ENCODE results near the gene TMEM132D. TPM values are rescaled to one million over a fixed set of nuclear protein-coding genes. Genes with fewer than 3 reads are reported as not detected.

The TMEM132D gene
- total and polyA plus RNA-seq, 2 of the 4 experiments (the other 2 are of a cell fraction) = not detected

DNA sequence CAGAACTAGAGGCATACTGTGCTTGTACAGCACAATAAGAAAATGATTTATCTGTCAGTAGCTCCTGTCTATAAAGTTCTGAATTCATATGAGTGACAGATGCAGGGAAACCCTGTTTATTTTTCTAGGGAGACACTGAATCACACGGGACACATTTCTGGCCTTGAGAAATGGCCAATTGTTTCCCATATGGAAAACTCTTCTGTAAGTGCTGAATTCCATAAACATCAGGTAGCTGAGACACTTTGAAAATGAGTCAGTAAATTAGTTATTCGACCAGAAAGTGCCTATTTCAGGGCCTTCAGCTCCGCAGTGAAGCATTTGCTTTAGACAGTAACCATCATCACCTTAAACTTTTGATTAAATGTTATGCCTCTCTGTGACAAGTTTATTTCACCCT, 184.4 kb downstream of the TMEM132D start:
- no peak overlapping the region for H2BK20ac ChIP-seq (ENCODE audit: low read depth, low read length)
- WGBS, 2 experiments (ENCODE audit: extremely low coverage in 2 of 2, insufficient read length in 1 of 2) = no CpG with 5 or more reads among the region's 3 CpGs
- no peak overlapping the region for H3K27ac ChIP-seq (ENCODE audit: insufficient read depth, low read length)
- no peak overlapping the region for H2AFZ ChIP-seq (replicated peaks; ENCODE audit: low read length, poor library complexity)
- intact Hi-C loops (cut with micrococcal nuclease) (no loop called here), dilution Hi-C loops (cut with HindIII; ENCODE audit: low sequenced_read_pairs, unreplicated experiment) (no loop called here), in situ Hi-C loops (cut with MboI; ENCODE audit: low sequenced_read_pairs) (no loop called here)
- no peak for DNase-seq
- H3K4me2 ChIP-seq (ENCODE audit: low read depth, low read length) = no peak overlapping the region
- no peak overlapping the region for H3K4ac ChIP-seq (ENCODE audit: low read depth, low read length)
- TF ChIP-seq RFX5 (IDR thresholded peaks at IDR 0.05; ENCODE audit: low read depth, low read length) = no peak
- no peak for TF ChIP-seq SMC3 (IDR thresholded peaks at IDR 0.05; ENCODE audit: low read depth, low read length)
- TF ChIP-seq, protein P1, sequence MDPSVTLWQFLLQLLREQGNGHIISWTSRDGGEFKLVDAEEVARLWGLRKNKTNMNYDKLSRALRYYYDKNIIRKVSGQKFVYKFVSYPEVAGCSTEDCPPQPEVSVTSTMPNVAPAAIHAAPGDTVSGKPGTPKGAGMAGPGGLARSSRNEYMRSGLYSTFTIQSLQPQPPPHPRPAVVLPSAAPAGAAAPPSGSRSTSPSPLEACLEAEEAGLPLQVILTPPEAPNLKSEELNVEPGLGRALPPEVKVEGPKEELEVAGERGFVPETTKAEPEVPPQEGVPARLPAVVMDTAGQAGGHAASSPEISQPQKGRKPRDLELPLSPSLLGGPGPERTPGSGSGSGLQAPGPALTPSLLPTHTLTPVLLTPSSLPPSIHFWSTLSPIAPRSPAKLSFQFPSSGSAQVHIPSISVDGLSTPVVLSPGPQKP (IDR thresholded peaks at IDR 0.05; ENCODE audit: borderline replicate concordance, low read depth, low read length) = no peak
- no peak for TF ChIP-seq RAD21 (IDR thresholded peaks at IDR 0.05; ENCODE audit: low read length)
- no peak for TF ChIP-seq MAFK (IDR thresholded peaks at IDR 0.05; ENCODE audit: low read depth, low read length)
- no peak for TF ChIP-seq CHD1 (IDR thresholded peaks at IDR 0.05; ENCODE audit: low read depth, low read length)
- TF ChIP-seq, protein P2, sequence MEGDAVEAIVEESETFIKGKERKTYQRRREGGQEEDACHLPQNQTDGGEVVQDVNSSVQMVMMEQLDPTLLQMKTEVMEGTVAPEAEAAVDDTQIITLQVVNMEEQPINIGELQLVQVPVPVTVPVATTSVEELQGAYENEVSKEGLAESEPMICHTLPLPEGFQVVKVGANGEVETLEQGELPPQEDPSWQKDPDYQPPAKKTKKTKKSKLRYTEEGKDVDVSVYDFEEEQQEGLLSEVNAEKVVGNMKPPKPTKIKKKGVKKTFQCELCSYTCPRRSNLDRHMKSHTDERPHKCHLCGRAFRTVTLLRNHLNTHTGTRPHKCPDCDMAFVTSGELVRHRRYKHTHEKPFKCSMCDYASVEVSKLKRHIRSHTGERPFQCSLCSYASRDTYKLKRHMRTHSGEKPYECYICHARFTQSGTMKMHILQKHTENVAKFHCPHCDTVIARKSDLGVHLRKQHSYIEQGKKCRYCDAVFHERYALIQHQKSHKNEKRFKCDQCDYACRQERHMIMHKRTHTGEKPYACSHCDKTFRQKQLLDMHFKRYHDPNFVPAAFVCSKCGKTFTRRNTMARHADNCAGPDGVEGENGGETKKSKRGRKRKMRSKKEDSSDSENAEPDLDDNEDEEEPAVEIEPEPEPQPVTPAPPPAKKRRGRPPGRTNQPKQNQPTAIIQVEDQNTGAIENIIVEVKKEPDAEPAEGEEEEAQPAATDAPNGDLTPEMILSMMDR (conservative IDR thresholded peaks at IDR 0.05; ENCODE audit: low read depth, low read length) = no peak
- TF ChIP-seq POLR2A (IDR thresholded peaks at IDR 0.05; ENCODE audit: low read depth, low read length) = no peak
- TF ChIP-seq FOS (IDR thresholded peaks at IDR 0.05; ENCODE audit: low read depth, low read length) = no peak
- TF ChIP-seq RCOR1 (IDR thresholded peaks at IDR 0.05; ENCODE audit: insufficient replicate concordance, low read length) = no peak
- no peak for TF ChIP-seq MXI1 (IDR thresholded peaks at IDR 0.05; ENCODE audit: borderline replicate concordance, low read depth, low read length)
- TF ChIP-seq, protein P3, sequence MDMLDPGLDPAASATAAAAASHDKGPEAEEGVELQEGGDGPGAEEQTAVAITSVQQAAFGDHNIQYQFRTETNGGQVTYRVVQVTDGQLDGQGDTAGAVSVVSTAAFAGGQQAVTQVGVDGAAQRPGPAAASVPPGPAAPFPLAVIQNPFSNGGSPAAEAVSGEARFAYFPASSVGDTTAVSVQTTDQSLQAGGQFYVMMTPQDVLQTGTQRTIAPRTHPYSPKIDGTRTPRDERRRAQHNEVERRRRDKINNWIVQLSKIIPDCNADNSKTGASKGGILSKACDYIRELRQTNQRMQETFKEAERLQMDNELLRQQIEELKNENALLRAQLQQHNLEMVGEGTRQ (IDR thresholded peaks at IDR 0.05; ENCODE audit: low read depth, low read length) = no peak
- TF ChIP-seq NFE2L2 (IDR thresholded peaks at IDR 0.05; ENCODE audit: low read depth, low read length) = no peak
- no peak for TF ChIP-seq CEBPB (IDR thresholded peaks at IDR 0.05; ENCODE audit: low read depth, low read length)
- TF ChIP-seq MAZ (IDR thresholded peaks at IDR 0.05; ENCODE audit: borderline replicate concordance, low read depth, low read length) = no peak
- no peak for TF ChIP-seq BHLHE40 (IDR thresholded peaks at IDR 0.05; ENCODE audit: low read depth, low read length)
- ChIA-PET POLR2A (ENCODE audit: unreplicated experiment) (no interaction called here), CTCF (no interaction called here)
- no peak overlapping the region for H2AK9ac ChIP-seq (replicated peaks; ENCODE audit: low read depth, low read length, poor library complexity)
- H2AK5ac ChIP-seq (ENCODE audit: low read depth, low read length) = no peak overlapping the region
- no TSS peak for BruUV-seq (replicated peaks)
- no peak overlapping the region for H4K5ac ChIP-seq (ENCODE audit: low read depth, low read length)
- no peaks in the 10 kb centered on the region for H3K36me3 ChIP-seq (ENCODE audit: control insufficient read depth, insufficient read depth, low read length)
- no peak overlapping the region for H3K56ac ChIP-seq (ENCODE audit: extremely low read depth, insufficient read depth, low read length)
- no peak overlapping the region for H2BK5ac ChIP-seq (ENCODE audit: low read depth, low read length, poor library complexity, severe bottlenecking)
- no peaks in the 10 kb centered on the region for H3K4me1 ChIP-seq (ENCODE audit: control insufficient read depth, insufficient read depth, low read length)
- H4K91ac ChIP-seq (ENCODE audit: insufficient read depth, low read depth, low read length) = no peak overlapping the region
- H2BK15ac ChIP-seq (ENCODE audit: low read depth, low read length) = no peak overlapping the region
- no peak overlapping the region for H3K18ac ChIP-seq (ENCODE audit: low read depth, low read length)
- H4K8ac ChIP-seq (ENCODE audit: low read depth in 2 of 2, low read length in 2 of 2) = no peak overlapping the region
- no peaks in the 10 kb centered on the region for H3K27me3 ChIP-seq (ENCODE audit: control insufficient read depth, insufficient read depth, low read length)
- no peak overlapping the region for H3K23ac ChIP-seq (ENCODE audit: low read depth, low read length)
- H3K79me1 ChIP-seq (ENCODE audit: low read depth in 1 of 2, low read length in 2 of 2) = no peaks in the 10 kb centered on the region
- H3K14ac ChIP-seq (replicated peaks; ENCODE audit: low read depth, low read length) = no peak overlapping the region
- peaks cover 36% of the 10 kb centered on the region for H3K9me3 ChIP-seq (ENCODE audit: control insufficient read depth, insufficient read depth, low read length)
- no peak overlapping the region for H2BK120ac ChIP-seq (ENCODE audit: low read depth, low read length)
- H3K9me1 ChIP-seq (ENCODE audit: insufficient read depth, low read length) = no peaks in the 10 kb centered on the region
- H3K4me3 ChIP-seq (ENCODE audit: insufficient read depth, low read depth, low read length) = no peak overlapping the region
- ATAC-seq (ENCODE audit: low read depth) = no peak
- H4K20me1 ChIP-seq (ENCODE audit: insufficient read depth, low read length) = no peaks in the 10 kb centered on the region
- no peak overlapping the region for H3K9ac ChIP-seq (ENCODE audit: low read depth, low read length)
